Liver (tissue), 9 donors: Measurements from ENCODE around the gene MSL2. TPM values are rescaled to one million over a fixed set of nuclear protein-coding genes. Genes with fewer than 3 reads are reported as not detected.
"Not testable (repeated sequence)": the region's sequence is repeated elsewhere in the genome, so short reads cannot be mapped to it uniquely, and the experiment has no call there.

Experiments
- DNase-seq: peaks from one replicate; pipeline ENCODE4 v3.0.0-alpha.2; 2017; ENCODE audit warnings: low spot score
- H3K27ac ChIP-seq, 2 donors: one replicate each; pipeline ENCODE4 v1.7.0; 2013; ENCODE audit warnings: inconsistent platforms in 2 of 2, low read length in 2 of 2, control low read depth in 1 of 2, low read depth in 1 of 2, mild to moderate bottlenecking in 1 of 2
- H3K27me3 ChIP-seq, 4 donors: one replicate each; pipeline versions ENCODE4 v1.6.1 to v1.7.0; 2013; ENCODE audit warnings: low read length in 3 of 4, inconsistent platforms in 1 of 4, mild to moderate bottlenecking in 1 of 4, moderate library complexity in 1 of 4; ENCODE audit not compliant: control insufficient read depth in 4 of 4, insufficient read depth in 4 of 4
- H3K36me3 ChIP-seq, 4 donors: one replicate each; pipeline versions ENCODE4 v1.6.1 to v1.7.0; 2013; ENCODE audit warnings: low read length in 3 of 4, mild to moderate bottlenecking in 3 of 4, low read depth in 1 of 4, moderate library complexity in 1 of 4; ENCODE audit not compliant: control insufficient read depth in 4 of 4, insufficient read depth in 3 of 4
- H3K4me1 ChIP-seq, 4 donors: one replicate each; pipeline versions ENCODE4 v1.6.1 to v1.7.0; 2013; ENCODE audit warnings: low read length in 3 of 4, mild to moderate bottlenecking in 3 of 4, moderate library complexity in 1 of 4; ENCODE audit not compliant: control insufficient read depth in 4 of 4, insufficient read depth in 4 of 4
- H3K4me3 ChIP-seq, 3 donors: one replicate each; pipeline versions ENCODE4 v1.6.1 to v1.7.0; 2013; ENCODE audit warnings: low read length in 3 of 3, control low read depth in 1 of 3, low read depth in 1 of 3, mild to moderate bottlenecking in 1 of 3
- H3K9ac ChIP-seq, 2 donors: one replicate each; pipeline ENCODE4 v1.7.0; 2013; ENCODE audit warnings: low read length in 2 of 2, mild to moderate bottlenecking in 2 of 2, moderate library complexity in 2 of 2, control low read depth in 1 of 2, low read depth in 1 of 2
- H3K9me3 ChIP-seq, 4 donors: one replicate each; pipeline versions ENCODE4 v1.6.1 to v1.7.0; 2013; ENCODE audit warnings: low read length in 3 of 4; ENCODE audit not compliant: control insufficient read depth in 4 of 4
- FOXA1 ChIP-seq: IDR thresholded peaks from 2 replicates; pipeline ENCODE4 v1.6.1; 2016; ENCODE audit warnings: antibody characterized with exemption
- GABPA ChIP-seq, 2 donors: IDR thresholded peaks in 1 of 2; conservative IDR thresholded peaks in 1 of 2; 2 replicates each; pipeline ENCODE4 v1.6.1; 2016; ENCODE audit warnings: antibody characterized with exemption in 2 of 2, mild to moderate bottlenecking in 1 of 2, moderate library complexity in 1 of 2
- HNF4A ChIP-seq, 2 donors: conservative IDR thresholded peaks; 2 replicates each; pipeline ENCODE4 v1.6.1; 2016; ENCODE audit warnings: antibody characterized with exemption in 2 of 2, mild to moderate bottlenecking in 2 of 2
- HNF4G ChIP-seq: IDR thresholded peaks from 2 replicates; pipeline ENCODE4 v1.6.1; 2016; ENCODE audit warnings: antibody characterized with exemption
- NR2F2 ChIP-seq: IDR thresholded peaks from 2 replicates; pipeline ENCODE4 v1.6.1; 2016; ENCODE audit warnings: antibody characterized with exemption
- RAD21 ChIP-seq, 2 donors: IDR thresholded peaks; 2 replicates each; pipeline ENCODE4 v1.6.1; 2016; ENCODE audit warnings: antibody characterized with exemption in 2 of 2, mild to moderate bottlenecking in 2 of 2
- SP1 ChIP-seq: IDR thresholded peaks from 2 replicates; pipeline ENCODE4 v1.6.1; 2018; ENCODE audit warnings: antibody characterized with exemption, mild to moderate bottlenecking
- WGBS: extraction: QIAGEN DNeasy Blood & Tissue Kit; methylation state at CpG from one replicate; pipeline ENCODE4 v1.1.7; 2013; 5-methylcytosine and 5-hydroxymethylcytosine counted together
- polyA plus RNA-seq, 2 donors: library from polyadenylated mRNA; stranded (reverse) in 1 of 2; unstranded in 1 of 2; fragments of 200-250 nt in 1 of 2; fragments of >200 nt in 1 of 2; fragmentation: Nextera tagmentation in 1 of 2; extraction: Ambion mirVana in 1 of 2; gene quantifications; one replicate each; pipeline versions ENCODE4 v1.2.1 to v1.2.3, GENCODE V29; 2013 to 2015
- total RNA-seq, 2 donors: library from RNA; depleted of rRNA; stranded (reverse); fragments of >200 nt; gene quantifications; one replicate each; pipeline ENCODE4 v1.2.3, GENCODE V29; 2014
- TF ChIP-seq, protein P1 (sequence below): IDR thresholded peaks from 2 replicates; pipeline ENCODE4 v1.6.1; 2016; ENCODE audit warnings: antibody characterized with exemption
- donor health status: healthy.
- donor health status: healthy.
- donor health status: healthy.
- donor health status: healthy.
- donor health status: healthy.

The MSL2 gene
- total and polyA plus RNA-seq, 4 donors = 2.7 to 18.7 (median 9.1) TPM

DNA sequence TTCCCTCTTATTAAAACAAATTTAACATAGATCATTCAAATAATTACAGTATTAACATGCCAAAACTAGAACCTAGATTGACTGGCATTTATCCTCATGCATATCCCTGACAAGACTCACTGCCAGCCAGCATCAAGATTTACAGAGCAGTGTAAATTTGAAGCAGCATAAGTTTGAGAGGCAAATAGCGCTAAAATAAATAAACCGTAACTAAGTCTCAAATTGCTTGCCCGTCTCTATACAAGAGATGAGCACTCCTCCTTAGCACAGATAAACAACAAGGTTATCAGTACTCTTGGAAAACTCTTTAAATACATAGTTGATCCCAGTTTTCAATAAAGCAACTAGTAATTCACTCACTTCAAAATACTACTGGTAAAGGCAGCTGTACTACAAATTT, 29.6 kb downstream of the MSL2 start:
- TF ChIP-seq HNF4G = no peak
- TF ChIP-seq HNF4A (conservative IDR thresholded peaks at IDR 0.05) = no peak
- DNase-seq = no peak
- H3K27me3 ChIP-seq = no peaks in the 10 kb centered on the region
- H3K9ac ChIP-seq = no peak overlapping the region
- no peaks in the 10 kb centered on the region for H3K9me3 ChIP-seq
- WGBS = 43% methylated on average over 3 of the region's 3 CpGs
- peaks cover 4 to 27% (median 14%) of the 10 kb centered on the region in 4 donors for H3K4me1 ChIP-seq
- H3K36me3 ChIP-seq = no peaks in the 10 kb centered on the region
- no peak overlapping the region for H3K4me3 ChIP-seq
- H3K27ac ChIP-seq = no peak overlapping the region

DNA sequence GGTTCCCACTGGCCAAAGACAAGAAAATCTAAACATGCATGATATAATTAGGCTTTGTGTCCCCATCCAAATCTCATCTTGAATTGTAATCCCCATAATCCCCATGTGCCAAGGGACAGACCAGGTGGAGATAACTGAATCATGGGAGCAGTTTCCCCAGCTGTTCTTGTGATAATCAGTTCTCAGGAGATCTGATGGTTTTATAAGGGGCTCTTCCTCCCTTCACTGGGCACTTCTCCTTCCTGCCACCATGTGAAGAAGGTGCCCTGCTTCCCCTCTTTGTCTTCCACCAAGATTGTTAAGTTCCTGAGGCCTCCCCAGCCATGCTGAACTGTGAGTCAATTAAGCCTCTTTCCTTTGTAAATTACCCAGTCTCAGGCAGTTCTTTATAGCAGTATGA, 32.5 kb downstream of the MSL2 start:
- not testable (repeated sequence) for H3K27ac ChIP-seq, H3K4me3 ChIP-seq, H3K36me3 ChIP-seq, DNase-seq, H3K27me3 ChIP-seq, H3K9me3 ChIP-seq, H3K9ac ChIP-seq
- peaks cover 4 to 24% (median 13%) of the 10 kb centered on the region in 4 donors for H3K4me1 ChIP-seq

DNA sequence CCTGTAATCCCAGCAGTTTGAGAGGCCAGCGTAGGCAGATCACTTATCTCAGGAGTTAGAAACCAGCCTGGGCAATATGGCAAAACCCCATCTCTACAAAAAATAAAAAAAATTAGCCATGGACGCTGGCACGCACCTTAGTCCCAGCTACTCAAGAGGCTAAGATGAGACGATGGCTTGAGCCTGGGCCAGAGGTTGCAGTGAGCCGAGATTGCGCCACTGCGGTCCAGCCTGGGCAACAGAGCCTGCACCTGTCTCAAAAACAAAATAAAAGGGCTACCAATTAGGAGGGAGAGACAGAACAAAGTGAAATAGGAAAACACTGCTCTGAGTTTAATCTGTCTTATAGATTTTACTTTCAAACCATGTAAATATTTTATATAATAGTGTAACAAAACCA, 33.8 kb downstream of the MSL2 start:
- Histone ChIP-seq H3K4me1 (peaks cover 4 to 24% (median 12%) of the 10 kb centered on the region in 4 donors), H3K9ac (no peak overlapping the region), H3K27me3 (no peaks in the 10 kb centered on the region), H3K27ac (no peak overlapping the region), H3K4me3 (no peak overlapping the region), H3K9me3 (no peaks in the 10 kb centered on the region), H3K36me3 (no peaks in the 10 kb centered on the region)
- TF ChIP-seq SP1 = no peak
- TF ChIP-seq FOXA1 = no peak
- TF ChIP-seq NR2F2 = no peak
- no peak for TF ChIP-seq RAD21 (IDR thresholded peaks at IDR 0.05)
- no peak for TF ChIP-seq GABPA (IDR thresholded peaks at IDR 0.05 in 1 of 2, conservative IDR thresholded peaks at IDR 0.05 in 1 of 2)
- TF ChIP-seq HNF4A (conservative IDR thresholded peaks at IDR 0.05) = peak in 1 of 2 donors; percentile 11
- DNase-seq = no peak
- 64% methylated on average over 7 of the region's 7 CpGs for WGBS

DNA sequence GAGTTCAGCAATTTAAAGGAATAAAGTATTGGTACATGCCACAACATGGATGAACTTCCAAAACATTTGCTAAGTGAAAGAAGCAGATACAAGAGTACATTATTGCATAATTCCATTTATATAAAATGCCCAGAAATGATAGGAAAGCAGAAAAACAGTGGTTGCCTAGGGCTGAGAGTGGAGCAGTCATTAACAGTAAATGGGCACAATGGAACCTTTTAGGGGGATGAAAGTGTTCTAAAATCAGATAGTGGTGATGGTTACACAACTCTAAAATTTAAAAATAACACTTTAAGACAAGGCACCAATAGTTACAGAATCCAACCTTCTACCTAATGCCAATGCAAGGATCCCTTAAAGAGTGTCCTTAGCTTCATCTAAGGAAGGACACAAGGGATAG, 34.6 kb downstream of the MSL2 start:
- peaks cover under 1 to 21% (median 13%) of the 10 kb centered on the region in 4 donors for H3K4me1 ChIP-seq

More for the DNA sequence above, 34.6 kb downstream of the MSL2 start:
- no peak for DNase-seq
- Histone ChIP-seq H3K27ac (no peak overlapping the region), H3K9me3 (no peaks in the 10 kb centered on the region), H3K27me3 (no peaks in the 10 kb centered on the region), H3K9ac (no peak overlapping the region), H3K36me3 (no peaks in the 10 kb centered on the region), H3K4me3 (no peak overlapping the region)
- TF ChIP-seq, protein P1, sequence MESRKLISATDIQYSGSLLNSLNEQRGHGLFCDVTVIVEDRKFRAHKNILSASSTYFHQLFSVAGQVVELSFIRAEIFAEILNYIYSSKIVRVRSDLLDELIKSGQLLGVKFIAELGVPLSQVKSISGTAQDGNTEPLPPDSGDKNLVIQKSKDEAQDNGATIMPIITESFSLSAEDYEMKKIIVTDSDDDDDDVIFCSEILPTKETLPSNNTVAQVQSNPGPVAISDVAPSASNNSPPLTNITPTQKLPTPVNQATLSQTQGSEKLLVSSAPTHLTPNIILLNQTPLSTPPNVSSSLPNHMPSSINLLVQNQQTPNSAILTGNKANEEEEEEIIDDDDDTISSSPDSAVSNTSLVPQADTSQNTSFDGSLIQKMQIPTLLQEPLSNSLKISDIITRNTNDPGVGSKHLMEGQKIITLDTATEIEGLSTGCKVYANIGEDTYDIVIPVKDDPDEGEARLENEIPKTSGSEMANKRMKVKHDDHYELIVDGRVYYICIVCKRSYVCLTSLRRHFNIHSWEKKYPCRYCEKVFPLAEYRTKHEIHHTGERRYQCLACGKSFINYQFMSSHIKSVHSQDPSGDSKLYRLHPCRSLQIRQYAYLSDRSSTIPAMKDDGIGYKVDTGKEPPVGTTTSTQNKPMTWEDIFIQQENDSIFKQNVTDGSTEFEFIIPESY = no peak
